GM21515 (cell line): Measurements from ENCODE around the gene DDIT3.
A peak's percentile ranks its signal among the peaks of the same experiment; 100 is the strongest.

Source experiments
- ATAC-seq: cut with Tn5 transposase; IDR thresholded peaks from one replicate; pipeline ENCODE4 v1.9.1; 2021; ENCODE audit not compliant: unreplicated experiment

The DDIT3 gene

GRCh38 chr12:57547288-57548012 lies 27.1 kb upstream of the DDIT3 start:
- no peak for ATAC-seq

DNA sequence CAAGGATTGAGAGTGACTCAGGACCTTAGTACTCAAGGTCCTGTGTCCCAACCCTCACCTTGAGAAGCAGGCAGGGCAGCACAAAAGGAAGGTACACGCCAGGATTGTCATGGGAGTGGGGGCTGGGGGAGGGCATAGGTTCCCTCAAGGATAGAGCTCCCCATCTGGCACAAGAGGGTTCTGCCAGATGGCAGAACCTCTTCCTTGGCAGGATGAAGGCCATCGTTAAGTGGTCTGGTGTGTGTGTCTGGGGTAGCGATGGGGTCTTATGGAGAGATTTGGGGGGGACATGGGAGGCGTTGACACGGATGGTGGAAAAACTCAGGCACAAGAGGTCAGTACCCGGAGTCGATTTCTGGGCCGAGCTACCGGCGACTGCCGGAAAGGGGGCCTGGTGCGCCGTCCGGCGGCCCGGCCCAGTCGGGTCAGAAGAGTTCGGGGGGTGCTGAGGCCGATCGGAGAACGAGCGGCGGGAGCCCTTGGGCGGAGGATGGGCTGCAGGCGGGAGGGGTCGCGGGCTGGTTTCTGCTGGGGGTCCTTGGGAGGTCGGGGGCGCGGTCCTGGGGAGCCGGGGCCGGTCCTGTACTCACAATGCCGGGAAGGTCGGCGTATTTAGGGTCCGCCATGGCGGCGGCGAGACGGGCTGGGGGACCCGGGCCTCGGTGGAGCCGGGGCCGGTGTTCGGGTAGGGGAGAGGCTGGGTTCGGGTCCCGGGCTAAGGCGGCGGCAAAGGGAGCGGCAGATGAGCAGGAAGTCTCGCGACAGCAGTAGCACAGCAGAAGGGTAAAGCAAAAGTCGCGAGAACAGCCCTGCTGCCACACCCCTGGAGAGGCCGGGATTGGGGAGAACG lies 26.3 kb upstream of the DDIT3 start, which contains the start of gene DCTN2:
Gene DCTN2, minus strand, starts transcription at position 755 of the 850 bp plus-strand sequence. Its CDS starts 129 bp downstream, at position 626.
- ATAC-seq: peak; percentile 99

DNA sequence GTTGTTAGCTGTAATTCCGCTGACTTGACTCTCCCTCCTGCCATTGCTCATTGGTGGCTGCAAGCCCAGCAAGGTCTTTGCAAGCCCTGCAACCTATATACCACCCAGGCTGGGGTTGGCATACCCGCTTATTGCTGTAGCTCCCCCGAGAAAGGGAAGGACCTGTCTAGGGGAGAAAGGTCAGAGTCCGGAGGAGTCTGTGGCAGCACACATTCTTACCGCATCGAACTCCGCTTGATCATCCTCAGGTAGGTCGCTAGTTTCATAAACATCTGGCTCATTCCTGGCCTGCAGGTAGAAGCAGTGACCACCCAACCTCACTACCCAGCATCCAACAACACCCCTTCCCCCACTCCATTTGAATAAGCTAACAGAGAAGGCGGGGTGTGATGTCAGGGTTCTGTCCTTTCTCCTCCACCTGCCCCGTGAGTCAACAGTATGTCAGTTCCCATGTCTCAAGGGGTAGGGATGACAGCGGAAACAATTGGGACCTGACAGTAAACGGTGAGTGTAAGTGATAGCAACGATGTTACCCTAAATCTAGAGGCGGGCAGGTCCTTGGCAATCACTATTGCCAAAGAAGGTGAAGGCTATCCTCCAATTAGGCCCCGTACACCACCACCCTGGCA lies 25.6 kb upstream of the DDIT3 start:
- no peak for ATAC-seq

- ATAC-seq: no peak
Observed at GRCh38 chr12:57543581-57543980, 23.3 kb upstream of the DDIT3 start.

- ATAC-seq: no peak
Observed at GRCh38 chr12:57541717-57542116, 21.4 kb upstream of the DDIT3 start.

DNA sequence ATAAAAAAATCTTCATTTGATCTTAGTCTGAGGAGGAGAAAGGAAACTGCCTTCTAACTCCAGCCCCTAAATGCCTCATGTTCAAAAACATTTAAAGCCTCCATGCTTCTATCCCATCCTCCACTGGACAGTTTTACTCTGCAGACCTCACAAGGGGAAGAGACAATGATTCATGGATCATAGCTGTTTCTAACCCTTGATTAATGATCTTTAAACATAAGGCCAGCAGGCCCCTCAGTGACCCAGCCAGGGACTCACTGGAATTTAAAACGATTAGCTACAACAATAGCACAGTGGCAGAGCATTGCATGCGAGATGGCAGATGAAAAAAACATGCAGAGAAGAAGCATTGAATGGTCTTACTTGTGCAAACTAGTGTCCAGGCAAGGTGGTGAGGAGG lies 20.7 kb upstream of the DDIT3 start:
- ATAC-seq: no peak

- ATAC-seq: no peak
Observed at GRCh38 chr12:57539134-57539768, 18.9 kb upstream of the DDIT3 start.

DNA sequence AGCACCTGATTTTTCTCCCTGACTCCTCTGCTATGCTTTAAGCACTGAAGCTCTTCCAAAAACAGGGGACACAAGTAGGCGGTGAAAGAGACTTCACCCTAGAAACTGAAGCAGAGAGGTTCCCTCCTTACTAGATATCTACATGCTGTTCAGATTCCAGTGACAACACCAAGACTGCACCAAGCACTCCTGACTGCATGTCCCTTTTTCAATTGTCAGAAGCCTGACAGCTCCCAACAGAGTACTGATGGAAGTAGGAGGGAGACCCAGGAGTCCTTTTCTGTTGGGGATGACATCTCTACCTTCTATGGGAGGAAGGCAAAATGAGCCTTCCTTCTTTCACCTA lies 16.3 kb upstream of the DDIT3 start:
- no peak for ATAC-seq

GRCh38 chr12:57535764-57536596 lies 15.7 kb upstream of the DDIT3 start:
- no peak for ATAC-seq

GRCh38 chr12:57534991-57535543 lies 14.8 kb upstream of the DDIT3 start:
- ATAC-seq: no peak

DNA sequence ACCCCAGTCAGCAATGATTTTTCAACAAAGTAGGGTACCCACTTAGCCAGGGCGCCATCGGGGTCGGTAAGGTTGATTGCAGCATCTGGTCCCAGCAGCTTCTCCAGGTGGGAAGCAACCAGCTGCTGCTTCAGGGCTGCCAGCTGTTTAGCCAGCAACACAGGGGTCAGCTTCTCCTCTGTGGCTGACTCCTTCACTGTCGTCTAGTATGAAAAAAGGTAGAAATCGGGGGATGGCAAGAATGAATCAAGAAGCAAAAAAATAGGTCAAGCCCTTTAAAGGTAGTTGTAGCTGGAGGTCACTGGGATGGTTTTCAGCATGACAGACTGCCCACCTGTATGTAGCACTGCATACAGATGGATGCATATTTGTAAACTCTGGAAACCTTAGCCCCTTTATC lies 13.9 kb upstream of the DDIT3 start:
- ATAC-seq: no peak

- ATAC-seq: no peak
Observed at GRCh38 chr12:57533108-57533507, 12.8 kb upstream of the DDIT3 start.

DNA sequence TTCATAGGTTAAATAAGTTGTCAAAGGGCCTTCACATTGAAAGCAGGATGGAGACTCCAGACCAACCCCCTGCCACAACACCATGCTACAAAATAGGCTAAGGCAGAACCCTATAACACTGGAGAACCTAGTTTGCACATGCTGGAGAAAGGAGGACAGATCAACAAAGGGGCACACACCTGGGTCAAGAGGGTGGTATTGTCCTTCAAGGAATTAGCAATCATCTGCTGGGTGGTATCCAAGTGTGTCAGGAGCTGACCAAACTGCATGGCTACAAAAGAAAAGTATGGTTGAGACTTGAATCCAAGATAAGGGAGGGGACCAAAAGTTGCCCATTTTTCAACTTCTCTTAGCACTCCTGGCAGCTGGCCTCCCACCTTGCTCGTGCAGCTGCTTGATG lies 11.5 kb upstream of the DDIT3 start:
- no peak for ATAC-seq

- ATAC-seq: no peak
Observed at GRCh38 chr12:57530396-57531142, 10.3 kb upstream of the DDIT3 start.

DNA sequence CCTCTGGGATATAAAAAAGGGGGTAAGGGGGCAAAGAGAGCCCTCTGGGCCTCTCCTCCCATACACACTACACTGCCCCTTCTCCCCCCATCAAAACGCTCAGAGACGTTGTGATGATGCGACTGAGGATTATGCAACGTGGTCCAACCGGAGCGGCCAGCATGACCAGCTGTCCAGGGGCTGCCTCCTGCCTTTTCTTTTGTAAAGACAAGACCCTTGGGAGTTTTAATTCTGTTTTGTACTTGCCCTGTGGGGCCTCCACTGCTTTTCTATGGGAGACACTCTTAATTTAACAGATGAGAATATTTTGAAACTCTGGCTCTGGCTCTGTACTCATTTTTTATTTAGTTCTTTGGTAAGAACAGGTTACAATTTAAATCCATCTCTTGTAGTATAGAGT lies 9.5 kb upstream of the DDIT3 start:
- no peak for ATAC-seq

GRCh38 chr12:57528831-57529555 lies 8.7 kb upstream of the DDIT3 start:
- ATAC-seq: no peak

DNA sequence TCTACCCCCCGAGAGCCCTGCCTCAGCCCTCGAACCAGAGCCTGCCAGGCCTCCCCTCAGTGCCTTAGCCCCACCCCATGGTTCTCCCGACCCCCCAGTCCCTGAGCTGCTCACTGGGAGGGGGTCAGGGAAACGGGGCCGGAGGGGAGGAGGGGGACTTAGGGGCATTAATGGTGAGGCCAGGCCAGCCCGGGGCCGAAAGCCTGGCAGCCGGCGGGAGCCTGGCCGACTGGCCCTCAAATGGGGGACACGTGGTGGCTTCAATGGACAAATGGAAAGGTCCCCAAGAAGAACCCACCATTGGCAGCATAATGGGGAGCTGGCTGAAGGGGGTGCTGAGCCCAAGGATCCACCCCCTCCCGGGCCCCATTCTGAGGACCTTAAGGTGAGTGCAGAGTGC lies 7.9 kb upstream of the DDIT3 start:
- ATAC-seq: no peak

- no peak for ATAC-seq
Observed at GRCh38 chr12:57527184-57527583, 6.9 kb upstream of the DDIT3 start.
